Progenitor cell of endocrine pancreas (in vitro differentiated cells): ENCODE measurements around the gene ACOX2. TPM values are rescaled to one million over a fixed set of nuclear protein-coding genes. Genes with fewer than 3 reads are reported as not detected.

Experiments used
- DNase-seq: peaks from one replicate; pipeline ENCODE4 v3.0.0; 2021; ENCODE audit warnings: low spot score; ENCODE audit not compliant: unreplicated experiment
- H3K27ac Mint-ChIP-seq: 2 replicates; pipeline ENCODE4 v1.8.0; 2021; ENCODE audit warnings: mild to moderate bottlenecking, moderate library complexity, mixed read lengths
- H3K27me3 Mint-ChIP-seq: 2 replicates; pipeline ENCODE4 v1.8.0; 2021; ENCODE audit warnings: mixed read lengths
- H3K36me3 Mint-ChIP-seq: 2 replicates; pipeline ENCODE4 v1.8.0; 2022; ENCODE audit warnings: mixed read lengths; ENCODE audit not compliant: insufficient read depth
- H3K4me1 Mint-ChIP-seq: 2 replicates; pipeline ENCODE4 v1.8.0; 2021; ENCODE audit warnings: low read depth, mixed read lengths
- H3K4me3 Mint-ChIP-seq: 2 replicates; pipeline ENCODE4 v1.8.0; 2021; ENCODE audit warnings: low read depth, mild to moderate bottlenecking, moderate library complexity, mixed read lengths
- H3K9me3 Mint-ChIP-seq: 2 replicates; pipeline ENCODE4 v1.8.0; 2021; ENCODE audit warnings: low read depth, mixed read lengths
- total RNA-seq: library from RNA; stranded (reverse); gene quantifications from 2 replicates; pipeline ENCODE4 v1.2.1, GENCODE V29; 2021
- TF ChIP-seq, protein P1 (sequence below): fragments of 200-600 bp; sonication (generic); IDR thresholded peaks from one replicate; pipeline ENCODE4 v1.5.0; 2021; ENCODE audit warnings: antibody characterized with exemption, mild to moderate bottlenecking; ENCODE audit not compliant: unreplicated experiment

Gene ACOX2
- total RNA-seq, 1 donor from 2014 or later, result 11.7 TPM

DNA sequence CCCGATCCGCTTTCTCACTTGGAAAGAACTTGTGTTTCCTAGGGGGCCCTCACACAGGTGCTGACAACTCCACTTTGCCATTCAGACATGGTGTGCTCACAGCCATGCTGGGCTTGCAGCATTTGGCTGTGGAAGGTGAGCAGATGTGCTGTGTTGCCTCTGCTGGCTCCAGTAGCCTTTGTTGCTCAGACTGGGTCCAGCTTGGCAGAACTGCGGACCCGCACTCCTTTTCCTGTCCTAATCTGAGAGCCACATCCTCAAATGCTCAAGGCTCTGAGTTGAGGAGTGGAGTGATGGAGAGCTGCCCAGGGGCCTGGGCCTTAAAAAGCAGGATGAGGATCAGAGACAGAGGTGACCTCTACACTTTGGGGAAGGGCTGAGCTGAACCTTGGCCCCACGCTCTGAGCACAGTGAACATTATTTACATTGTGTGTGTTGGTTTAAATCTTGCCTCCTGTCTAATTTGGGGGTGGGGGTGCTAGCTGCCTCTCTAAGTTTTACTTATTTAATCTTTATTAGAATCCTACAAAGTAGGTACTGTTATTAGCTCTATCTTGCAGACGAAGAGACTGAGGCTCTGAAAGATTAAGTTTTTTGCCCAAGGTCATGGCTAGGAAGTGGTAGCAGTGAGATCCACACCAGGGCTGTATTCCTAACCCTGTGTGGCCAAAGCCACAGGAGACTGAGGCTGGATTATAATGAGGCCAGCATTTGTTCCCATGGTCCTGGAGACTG, 17.2 kb downstream of the ACOX2 start:
- Mint-ChIP-seq H3K27me3 (no peaks in the 10 kb centered on the region), H3K4me1 (peaks cover 35% of the 10 kb centered on the region), H3K36me3 (no peaks in the 10 kb centered on the region), H3K9me3 (no peaks in the 10 kb centered on the region), H3K27ac (peak overlapping the region; percentile 53), H3K4me3 (no peak overlapping the region)
- TF ChIP-seq, protein P1, sequence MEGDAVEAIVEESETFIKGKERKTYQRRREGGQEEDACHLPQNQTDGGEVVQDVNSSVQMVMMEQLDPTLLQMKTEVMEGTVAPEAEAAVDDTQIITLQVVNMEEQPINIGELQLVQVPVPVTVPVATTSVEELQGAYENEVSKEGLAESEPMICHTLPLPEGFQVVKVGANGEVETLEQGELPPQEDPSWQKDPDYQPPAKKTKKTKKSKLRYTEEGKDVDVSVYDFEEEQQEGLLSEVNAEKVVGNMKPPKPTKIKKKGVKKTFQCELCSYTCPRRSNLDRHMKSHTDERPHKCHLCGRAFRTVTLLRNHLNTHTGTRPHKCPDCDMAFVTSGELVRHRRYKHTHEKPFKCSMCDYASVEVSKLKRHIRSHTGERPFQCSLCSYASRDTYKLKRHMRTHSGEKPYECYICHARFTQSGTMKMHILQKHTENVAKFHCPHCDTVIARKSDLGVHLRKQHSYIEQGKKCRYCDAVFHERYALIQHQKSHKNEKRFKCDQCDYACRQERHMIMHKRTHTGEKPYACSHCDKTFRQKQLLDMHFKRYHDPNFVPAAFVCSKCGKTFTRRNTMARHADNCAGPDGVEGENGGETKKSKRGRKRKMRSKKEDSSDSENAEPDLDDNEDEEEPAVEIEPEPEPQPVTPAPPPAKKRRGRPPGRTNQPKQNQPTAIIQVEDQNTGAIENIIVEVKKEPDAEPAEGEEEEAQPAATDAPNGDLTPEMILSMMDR, result no peak
- DNase-seq, result no peak

GRCh38 chr3:58518291-58518789, 18.6 kb downstream of the ACOX2 start:
- H3K27ac Mint-ChIP-seq, result no peak overlapping the region
- TF ChIP-seq, protein P1, result no peak
- H3K4me1 Mint-ChIP-seq, result peaks cover 35% of the 10 kb centered on the region
- no peaks in the 10 kb centered on the region for H3K27me3 Mint-ChIP-seq
- no peak for DNase-seq
- H3K4me3 Mint-ChIP-seq, result no peak overlapping the region
- no peaks in the 10 kb centered on the region for H3K36me3 Mint-ChIP-seq
- H3K9me3 Mint-ChIP-seq, result no peaks in the 10 kb centered on the region

DNA sequence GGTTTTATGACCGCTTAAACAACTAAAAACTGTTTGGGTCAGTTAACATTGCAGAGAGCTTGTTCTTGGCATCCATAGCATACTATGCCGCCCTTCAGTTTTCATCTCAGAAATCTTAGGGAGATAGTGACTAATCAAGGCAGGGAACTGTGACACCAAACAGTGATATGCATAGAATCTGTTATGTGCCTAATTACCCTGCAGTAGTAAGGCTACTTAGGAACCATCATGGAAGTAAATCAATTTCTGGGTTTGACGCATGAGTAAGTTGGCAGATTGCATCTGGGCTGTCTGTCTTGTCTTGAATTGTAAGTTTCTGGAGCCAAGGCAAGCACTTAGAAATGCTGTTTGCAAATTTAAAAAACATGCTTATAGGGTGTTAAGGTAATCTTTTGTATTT, 22.6 kb downstream of the ACOX2 start:
- H3K27ac Mint-ChIP-seq, result no peak overlapping the region
- H3K4me3 Mint-ChIP-seq, result no peak overlapping the region
- peaks cover 9% of the 10 kb centered on the region for H3K4me1 Mint-ChIP-seq
- no peak for DNase-seq
- H3K27me3 Mint-ChIP-seq, result no peaks in the 10 kb centered on the region
- TF ChIP-seq, protein P1, result no peak
- no peaks in the 10 kb centered on the region for H3K9me3 Mint-ChIP-seq
- H3K36me3 Mint-ChIP-seq, result no peaks in the 10 kb centered on the region

DNA sequence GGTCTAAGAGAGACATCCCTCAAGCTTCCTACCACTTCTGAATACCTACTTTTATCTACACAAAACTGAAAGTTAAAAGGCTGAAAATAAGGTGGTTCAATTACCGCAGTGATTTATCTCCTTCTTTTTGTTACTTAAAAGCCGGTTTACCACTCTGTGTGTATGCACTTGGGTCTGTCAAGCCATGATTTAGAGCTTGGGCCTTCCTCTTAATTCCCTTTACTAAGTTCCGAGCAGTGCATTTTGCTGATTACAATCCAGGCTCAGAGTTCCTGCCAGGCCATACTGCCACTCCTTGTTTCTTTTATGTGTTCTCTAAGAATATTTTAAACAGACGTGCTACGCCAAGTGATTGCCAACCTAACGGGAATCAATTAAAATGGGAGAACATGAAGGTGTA, 28.6 kb downstream of the ACOX2 start:
- no peak for DNase-seq
- no peaks in the 10 kb centered on the region for H3K4me1 Mint-ChIP-seq
- no peaks in the 10 kb centered on the region for H3K9me3 Mint-ChIP-seq
- H3K27me3 Mint-ChIP-seq, result no peaks in the 10 kb centered on the region
- no peak overlapping the region for H3K4me3 Mint-ChIP-seq
- no peak overlapping the region for H3K27ac Mint-ChIP-seq
- H3K36me3 Mint-ChIP-seq, result peaks cover 1% of the 10 kb centered on the region
- TF ChIP-seq, protein P1, result no peak

DNA sequence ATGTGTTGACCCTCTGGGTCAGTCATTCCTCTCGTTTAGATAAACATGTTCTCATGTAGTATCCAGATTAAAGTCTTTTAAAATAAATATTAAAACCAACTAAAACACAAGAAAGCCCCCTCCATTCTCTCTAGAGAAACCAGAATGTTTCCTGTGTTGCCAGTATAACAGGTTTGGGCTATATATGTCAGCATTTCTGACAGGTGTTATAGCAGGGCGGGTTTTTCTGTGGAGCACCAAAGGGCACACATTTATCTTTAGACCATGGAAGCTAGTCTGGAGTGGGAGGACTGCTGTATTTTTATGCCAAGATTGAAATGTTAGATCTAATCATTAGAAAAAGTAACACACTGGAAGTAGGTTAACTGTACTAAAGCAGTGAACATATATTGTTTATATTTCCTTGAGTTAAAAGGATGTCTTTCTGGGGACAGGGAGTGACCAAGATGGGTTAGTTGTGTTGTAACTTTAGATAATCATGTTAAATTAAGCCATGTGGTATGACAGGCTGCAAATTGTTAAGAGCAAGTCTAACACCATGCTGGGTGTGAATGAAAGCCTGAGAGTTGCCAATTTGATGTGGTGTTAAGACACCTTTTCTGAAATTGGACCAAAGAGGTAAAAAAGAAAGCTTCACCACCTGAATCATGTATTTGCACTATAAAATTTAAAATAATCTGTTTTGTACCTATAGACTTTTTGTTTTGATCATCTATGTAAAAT, 29.5 kb downstream of the ACOX2 start:
- no peak for DNase-seq
- H3K4me1 Mint-ChIP-seq, result no peaks in the 10 kb centered on the region
- no peak overlapping the region for H3K27ac Mint-ChIP-seq
- TF ChIP-seq, protein P1, result no peak
- no peak overlapping the region for H3K4me3 Mint-ChIP-seq
- H3K9me3 Mint-ChIP-seq, result no peaks in the 10 kb centered on the region
- H3K36me3 Mint-ChIP-seq, result peaks cover 1% of the 10 kb centered on the region
- H3K27me3 Mint-ChIP-seq, result no peaks in the 10 kb centered on the region
